ENCODE measurements around the gene MFSD1.

MFSD1 gene

GRCh38 chr3:158768881-158769543 is 32.8 kb upstream of the MFSD1 start:
- H3K4me2 ChIP-seq (ENCODE audit: low read length), result no peak overlapping the region
- H3K9me2 ChIP-seq (ENCODE audit: low read depth, low read length), result no peaks in the 10 kb centered on the region
- H3K36me3 ChIP-seq (ENCODE audit: insufficient read depth, low read length), result no peaks in the 10 kb centered on the region
- no peaks in the 10 kb centered on the region for H3K9me3 ChIP-seq (ENCODE audit: low read length)
- no peak overlapping the region for H3K27ac ChIP-seq (ENCODE audit: low read depth, low read length, poor library complexity, severe bottlenecking)
- H4K20me1 ChIP-seq (ENCODE audit: insufficient read depth, low read length), result no peaks in the 10 kb centered on the region
- H3K4me3 ChIP-seq (ENCODE audit: low read depth, low read length, poor library complexity, severe bottlenecking), result no peak overlapping the region
- no peaks in the 10 kb centered on the region for H3K4me1 ChIP-seq (ENCODE audit: insufficient read depth, low read length, severe bottlenecking)
- no peak overlapping the region for H2AFZ ChIP-seq (ENCODE audit: low read length)
- H3K79me2 ChIP-seq (ENCODE audit: insufficient read depth, low read length), result no peaks in the 10 kb centered on the region
- H3F3A ChIP-seq (ENCODE audit: insufficient read depth, low read length), result no peaks in the 10 kb centered on the region
- H3K9ac ChIP-seq (ENCODE audit: low read length), result no peak overlapping the region
- no peaks in the 10 kb centered on the region for H3K27me3 ChIP-seq (ENCODE audit: insufficient read depth, low read length)
- TF ChIP-seq CTCF (IDR thresholded peaks at IDR 0.05; ENCODE audit: low read length) (no peak), EZH2 (IDR thresholded peaks at IDR 0.05; ENCODE audit: borderline replicate concordance, low read length) (no peak)

GRCh38 chr3:158769549-158769948 is 32.3 kb upstream of the MFSD1 start:
- Histone ChIP-seq H3K27ac (ENCODE audit: low read depth, low read length, poor library complexity, severe bottlenecking) (no peak overlapping the region), H3K4me3 (ENCODE audit: low read depth, low read length, poor library complexity, severe bottlenecking) (no peak overlapping the region), H2AFZ (ENCODE audit: low read length) (no peak overlapping the region), H3K79me2 (ENCODE audit: insufficient read depth, low read length) (no peaks in the 10 kb centered on the region), H4K20me1 (ENCODE audit: insufficient read depth, low read length) (no peaks in the 10 kb centered on the region), H3K27me3 (ENCODE audit: insufficient read depth, low read length) (no peaks in the 10 kb centered on the region), H3K4me2 (ENCODE audit: low read length) (no peak overlapping the region), H3F3A (ENCODE audit: insufficient read depth, low read length) (no peaks in the 10 kb centered on the region), H3K9ac (ENCODE audit: low read length) (no peak overlapping the region), H3K9me3 (ENCODE audit: low read length) (no peaks in the 10 kb centered on the region), H3K9me2 (ENCODE audit: low read depth, low read length) (no peaks in the 10 kb centered on the region), H3K36me3 (ENCODE audit: insufficient read depth, low read length) (no peaks in the 10 kb centered on the region), H3K4me1 (ENCODE audit: insufficient read depth, low read length, severe bottlenecking) (no peaks in the 10 kb centered on the region)
- TF ChIP-seq CTCF (IDR thresholded peaks at IDR 0.05; ENCODE audit: low read length) (no peak), EZH2 (IDR thresholded peaks at IDR 0.05; ENCODE audit: borderline replicate concordance, low read length) (no peak)

- Histone ChIP-seq H3K79me2 (ENCODE audit: insufficient read depth, low read length) (no peaks in the 10 kb centered on the region), H3K27ac (ENCODE audit: low read depth, low read length, poor library complexity, severe bottlenecking) (no peak overlapping the region), H3K9me3 (ENCODE audit: low read length) (no peaks in the 10 kb centered on the region), H3K27me3 (ENCODE audit: insufficient read depth, low read length) (no peaks in the 10 kb centered on the region), H3K9me2 (ENCODE audit: low read depth, low read length) (no peaks in the 10 kb centered on the region), H3K9ac (ENCODE audit: low read length) (no peak overlapping the region), H3K4me1 (ENCODE audit: insufficient read depth, low read length, severe bottlenecking) (no peaks in the 10 kb centered on the region), H3K36me3 (ENCODE audit: insufficient read depth, low read length) (no peaks in the 10 kb centered on the region), H3K4me3 (ENCODE audit: low read depth, low read length, poor library complexity, severe bottlenecking) (no peak overlapping the region), H2AFZ (ENCODE audit: low read length) (no peak overlapping the region), H3F3A (ENCODE audit: insufficient read depth, low read length) (no peaks in the 10 kb centered on the region), H3K4me2 (ENCODE audit: low read length) (no peak overlapping the region), H4K20me1 (ENCODE audit: insufficient read depth, low read length) (no peaks in the 10 kb centered on the region)
- TF ChIP-seq EZH2 (IDR thresholded peaks at IDR 0.05; ENCODE audit: borderline replicate concordance, low read length) (no peak), CTCF (IDR thresholded peaks at IDR 0.05; ENCODE audit: low read length) (no peak)
These were observed 31.7 kb upstream of the MFSD1 start for GRCh38 chr3:158769952-158770740.

Data from OCI-LY1 (cell line).